ENCODE measurements around the gene KLHDC7B. TPM values are rescaled to one million over a fixed set of nuclear protein-coding genes. Genes with fewer than 3 reads are reported as not detected.

The KLHDC7B gene
- polyA plus RNA-seq, 1 experiment: 0.04 TPM

GRCh38 chr22:50505276-50505775, 40.4 kb upstream of the KLHDC7B start:
- CTCF ChIA-PET: no interaction called here
- Histone ChIP-seq H3K27ac (ENCODE audit: low read depth, low read length) (no peak overlapping the region), H3K4me3 (ENCODE audit: low read depth, low read length) (no peak overlapping the region), H3K27me3 (ENCODE audit: control insufficient read depth, insufficient read depth, low read length) (no peaks in the 10 kb centered on the region), H3K9me3 (ENCODE audit: control insufficient read depth, insufficient read depth, low read length) (no peaks in the 10 kb centered on the region; the same call in 1 of the 2 replicates)
- POLR2A ChIA-PET: no interaction called here
- DNase-seq (ENCODE audit: low read depth, low spot score): no peak
- TF ChIP-seq CTCF (IDR thresholded peaks at IDR 0.05; ENCODE audit: low read depth, low read length): no peak

- no peak for TF ChIP-seq CTCF (IDR thresholded peaks at IDR 0.05; ENCODE audit: low read depth, low read length)
- no peak overlapping the region for H3K27ac ChIP-seq (ENCODE audit: low read depth, low read length)
- ChIA-PET POLR2A (interaction anchor here (0.6 kb wide), 1 partner anchor 48 kb away, joined by 3 read pairs; no protein-coding TSS in a partner anchor), CTCF (interaction anchor here (0.6 kb wide), 1 partner anchor 8 kb away, joined by 3 read pairs; no protein-coding TSS in a partner anchor)
- H3K27me3 ChIP-seq (ENCODE audit: control insufficient read depth, insufficient read depth, low read length): no peaks in the 10 kb centered on the region
- no peak for DNase-seq (ENCODE audit: low read depth, low spot score)
- H3K9me3 ChIP-seq (ENCODE audit: control insufficient read depth, insufficient read depth, low read length): no peaks in the 10 kb centered on the region; the same call in 1 of the 2 replicates
- peak overlapping the region; percentile 99 for H3K4me3 ChIP-seq (ENCODE audit: low read depth, low read length)
Observed at GRCh38 chr22:50505776-50506610, 39.7 kb upstream of the KLHDC7B start.

GRCh38 chr22:50506611-50507420, 38.9 kb upstream of the KLHDC7B start:
- ChIA-PET POLR2A (interaction anchor here (1.0 to 1.9 kb wide), 2 partner anchors 19 to 76 kb away, joined by 11 to 29 read pairs; partner anchors contain the start of genes CHKB and SCO2), CTCF (interaction anchor here (0.6 to 4.2 kb wide), 3 partner anchors 9 to 56 kb away, joined by 3 to 28 read pairs (median 7); partner anchors contain the start of genes SCO2 and SYCE3)
- Histone ChIP-seq H3K27ac (ENCODE audit: low read depth, low read length) (peak overlapping the region; percentile 47), H3K9me3 (ENCODE audit: control insufficient read depth, insufficient read depth, low read length) (no peaks in the 10 kb centered on the region; the same call in 1 of the 2 replicates), H3K4me3 (ENCODE audit: low read depth, low read length) (peak overlapping the region; percentile 99), H3K27me3 (ENCODE audit: control insufficient read depth, insufficient read depth, low read length) (no peaks in the 10 kb centered on the region)
- no peak for DNase-seq (ENCODE audit: low read depth, low spot score)
- no peak for TF ChIP-seq CTCF (IDR thresholded peaks at IDR 0.05; ENCODE audit: low read depth, low read length)

- DNase-seq (ENCODE audit: low read depth, low spot score): no peak
- CTCF ChIA-PET: interaction anchor here (0.7 to 4.2 kb wide), 4 partner anchors 9 to 113 kb away, joined by 4 to 28 read pairs (median 6); partner anchors contain the start of genes SCO2 and SYCE3
- POLR2A ChIA-PET: interaction anchor here (0.8 to 1.9 kb wide), 6 partner anchors 9 to 75 kb away, joined by 3 to 29 read pairs (median 4); partner anchors contain the start of genes CHKB and SCO2
Observed at GRCh38 chr22:50507421-50507990, 38.2 kb upstream of the KLHDC7B start, which contains the start of gene LMF2. Gene LMF2 (minus strand): TSS chr22:50507702. CDS start chr22:50507675, 27 bp downstream.

More at GRCh38 chr22:50507421-50507990, 38.2 kb upstream of the KLHDC7B start, which contains the start of gene LMF2:
- no peak for TF ChIP-seq CTCF (IDR thresholded peaks at IDR 0.05; ENCODE audit: low read depth, low read length)
- no peaks in the 10 kb centered on the region; the same call in 1 of the 2 replicates for H3K9me3 ChIP-seq (ENCODE audit: control insufficient read depth, insufficient read depth, low read length)
- peak within 1 kb of the TSS; percentile 68 for H3K27ac ChIP-seq (ENCODE audit: low read depth, low read length)
- H3K27me3 ChIP-seq (ENCODE audit: control insufficient read depth, insufficient read depth, low read length): no peaks in the 10 kb centered on the region
- H3K4me3 ChIP-seq (ENCODE audit: low read depth, low read length): peak within 1 kb of the TSS; percentile 99

All from AG04450 (cell line).